ENCODE measurements around the gene MRC2. TPM values are rescaled to one million over a fixed set of nuclear protein-coding genes. Genes with fewer than 3 reads are reported as not detected.

MRC2 gene
- total RNA-seq, 1 experiment from 2014 or later: 10.7 TPM

DNA sequence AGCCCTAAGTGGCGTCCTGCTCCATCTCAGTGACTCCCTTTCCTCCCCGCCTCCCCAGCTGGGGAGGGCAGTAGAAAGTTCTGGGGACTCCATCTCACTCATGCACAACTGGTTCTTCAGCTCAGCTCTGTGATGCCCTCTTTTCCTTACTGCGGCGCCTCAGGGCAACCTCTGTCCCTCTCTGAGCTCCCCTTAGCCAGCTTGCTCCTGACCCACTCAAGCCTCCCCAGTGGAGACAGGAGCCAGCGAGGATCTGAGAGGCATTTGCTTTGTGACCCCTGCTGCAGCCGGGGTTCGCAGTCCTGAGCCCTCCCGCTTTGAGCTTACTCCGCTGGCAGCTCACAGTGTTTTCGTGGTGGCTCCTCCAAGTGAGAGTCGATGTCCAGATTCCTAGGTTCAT lies 6.2 kb upstream of the MRC2 start:
- Histone ChIP-seq H3K4me1 (ENCODE audit: control insufficient read depth in 1 of 2, insufficient read depth in 2 of 2, low read length in 2 of 2) (no peaks in the 10 kb centered on the region), H3K36me3 (ENCODE audit: control insufficient read depth in 1 of 2, insufficient read depth in 2 of 2, low read length in 2 of 2) (no peaks in the 10 kb centered on the region), H4K20me1 (ENCODE audit: insufficient read depth) (no peaks in the 10 kb centered on the region), H2AFZ (ENCODE audit: low read depth, low read length, poor library complexity, severe bottlenecking) (no peak overlapping the region), H3K27ac (ENCODE audit: low read depth, low read length) (no peak overlapping the region), H3K9ac (ENCODE audit: low read length) (no peak overlapping the region), H3K27me3 (ENCODE audit: insufficient read depth, low read length) (no peaks in the 10 kb centered on the region), H3K9me3 (ENCODE audit: control insufficient read depth in 1 of 2, insufficient read depth in 1 of 2, low read depth in 1 of 2, low read length in 2 of 2) (no peaks in the 10 kb centered on the region), H3K4me3 (replicated peaks in 1 of 2; ENCODE audit: low read depth in 1 of 2, low read length in 2 of 2) (no peak overlapping the region), H3K4me2 (ENCODE audit: low read length) (no peak overlapping the region), H3K79me2 (ENCODE audit: insufficient read depth, low read length) (no peaks in the 10 kb centered on the region), H3K9me2 (ENCODE audit: insufficient read depth) (no peaks in the 10 kb centered on the region)
- no peak for DNase-seq (ENCODE audit: low read depth, low spot score)
- BruUV-seq (replicated peaks): no TSS peak
- POLR2A ChIA-PET: no interaction called here
- CTCF ChIA-PET: no interaction called here
- RAD21 ChIA-PET (ENCODE audit: low non-redundant PET in 1 of 2, low total read pairs in 2 of 2, uncharacterized antibody in 2 of 2, unreplicated experiment in 2 of 2): no interaction called here
- TF ChIP-seq SIN3A (IDR thresholded peaks at IDR 0.05; ENCODE audit: low read depth) (no peak), TCF7L2 (IDR thresholded peaks at IDR 0.05; ENCODE audit: borderline replicate concordance, extremely low read depth, insufficient read depth, insufficient read length) (no peak), EZH2 (IDR thresholded peaks at IDR 0.05) (no peak), SP1 (IDR thresholded peaks at IDR 0.05; ENCODE audit: low read depth) (no peak), EGR1 (IDR thresholded peaks at IDR 0.05; ENCODE audit: low read depth) (no peak), RAD21 (IDR thresholded peaks at IDR 0.05; ENCODE audit: low read depth) (no peak), SRF (IDR thresholded peaks at IDR 0.05; ENCODE audit: low read depth) (no peak), CTCF (IDR thresholded peaks at IDR 0.05 in 2 of 3, conservative IDR thresholded peaks at IDR 0.05 in 1 of 3; ENCODE audit: borderline replicate concordance in 1 of 3, insufficient read depth in 1 of 3, low read depth in 2 of 3, low read length in 2 of 3) (no peak), ATF3 (IDR thresholded peaks at IDR 0.05) (no peak), POLR2AphosphoS5 (IDR thresholded peaks at IDR 0.05; ENCODE audit: low read depth, low read length) (no peak), CEBPB (IDR thresholded peaks at IDR 0.05; ENCODE audit: low read depth) (no peak), CBX3 (IDR thresholded peaks at IDR 0.05; ENCODE audit: low read depth) (no peak), POLR2A (IDR thresholded peaks at IDR 0.05; ENCODE audit: borderline replicate concordance, extremely low read depth, insufficient read depth, insufficient read length) (no peak), YY1 (IDR thresholded peaks at IDR 0.05; ENCODE audit: extremely low read depth, insufficient replicate concordance, low read depth, low read length) (no peak), ELF1 (IDR thresholded peaks at IDR 0.05; ENCODE audit: borderline replicate concordance, low read depth) (no peak), JUND (IDR thresholded peaks at IDR 0.05) (no peak), FOSL1 (IDR thresholded peaks at IDR 0.05; ENCODE audit: low read depth) (no peak)
- TF ChIP-seq, protein P1, sequence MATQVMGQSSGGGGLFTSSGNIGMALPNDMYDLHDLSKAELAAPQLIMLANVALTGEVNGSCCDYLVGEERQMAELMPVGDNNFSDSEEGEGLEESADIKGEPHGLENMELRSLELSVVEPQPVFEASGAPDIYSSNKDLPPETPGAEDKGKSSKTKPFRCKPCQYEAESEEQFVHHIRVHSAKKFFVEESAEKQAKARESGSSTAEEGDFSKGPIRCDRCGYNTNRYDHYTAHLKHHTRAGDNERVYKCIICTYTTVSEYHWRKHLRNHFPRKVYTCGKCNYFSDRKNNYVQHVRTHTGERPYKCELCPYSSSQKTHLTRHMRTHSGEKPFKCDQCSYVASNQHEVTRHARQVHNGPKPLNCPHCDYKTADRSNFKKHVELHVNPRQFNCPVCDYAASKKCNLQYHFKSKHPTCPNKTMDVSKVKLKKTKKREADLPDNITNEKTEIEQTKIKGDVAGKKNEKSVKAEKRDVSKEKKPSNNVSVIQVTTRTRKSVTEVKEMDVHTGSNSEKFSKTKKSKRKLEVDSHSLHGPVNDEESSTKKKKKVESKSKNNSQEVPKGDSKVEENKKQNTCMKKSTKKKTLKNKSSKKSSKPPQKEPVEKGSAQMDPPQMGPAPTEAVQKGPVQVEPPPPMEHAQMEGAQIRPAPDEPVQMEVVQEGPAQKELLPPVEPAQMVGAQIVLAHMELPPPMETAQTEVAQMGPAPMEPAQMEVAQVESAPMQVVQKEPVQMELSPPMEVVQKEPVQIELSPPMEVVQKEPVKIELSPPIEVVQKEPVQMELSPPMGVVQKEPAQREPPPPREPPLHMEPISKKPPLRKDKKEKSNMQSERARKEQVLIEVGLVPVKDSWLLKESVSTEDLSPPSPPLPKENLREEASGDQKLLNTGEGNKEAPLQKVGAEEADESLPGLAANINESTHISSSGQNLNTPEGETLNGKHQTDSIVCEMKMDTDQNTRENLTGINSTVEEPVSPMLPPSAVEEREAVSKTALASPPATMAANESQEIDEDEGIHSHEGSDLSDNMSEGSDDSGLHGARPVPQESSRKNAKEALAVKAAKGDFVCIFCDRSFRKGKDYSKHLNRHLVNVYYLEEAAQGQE (IDR thresholded peaks at IDR 0.05; ENCODE audit: low read depth): no peak
- TF ChIP-seq, protein P2, sequence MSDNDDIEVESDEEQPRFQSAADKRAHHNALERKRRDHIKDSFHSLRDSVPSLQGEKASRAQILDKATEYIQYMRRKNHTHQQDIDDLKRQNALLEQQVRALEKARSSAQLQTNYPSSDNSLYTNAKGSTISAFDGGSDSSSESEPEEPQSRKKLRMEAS (IDR thresholded peaks at IDR 0.05): no peak
- intact Hi-C loops (cut with micrococcal nuclease): no loop called here
- no peak for ATAC-seq
